ENCODE results near the gene PTP4A2.

The PTP4A2 gene

DNA sequence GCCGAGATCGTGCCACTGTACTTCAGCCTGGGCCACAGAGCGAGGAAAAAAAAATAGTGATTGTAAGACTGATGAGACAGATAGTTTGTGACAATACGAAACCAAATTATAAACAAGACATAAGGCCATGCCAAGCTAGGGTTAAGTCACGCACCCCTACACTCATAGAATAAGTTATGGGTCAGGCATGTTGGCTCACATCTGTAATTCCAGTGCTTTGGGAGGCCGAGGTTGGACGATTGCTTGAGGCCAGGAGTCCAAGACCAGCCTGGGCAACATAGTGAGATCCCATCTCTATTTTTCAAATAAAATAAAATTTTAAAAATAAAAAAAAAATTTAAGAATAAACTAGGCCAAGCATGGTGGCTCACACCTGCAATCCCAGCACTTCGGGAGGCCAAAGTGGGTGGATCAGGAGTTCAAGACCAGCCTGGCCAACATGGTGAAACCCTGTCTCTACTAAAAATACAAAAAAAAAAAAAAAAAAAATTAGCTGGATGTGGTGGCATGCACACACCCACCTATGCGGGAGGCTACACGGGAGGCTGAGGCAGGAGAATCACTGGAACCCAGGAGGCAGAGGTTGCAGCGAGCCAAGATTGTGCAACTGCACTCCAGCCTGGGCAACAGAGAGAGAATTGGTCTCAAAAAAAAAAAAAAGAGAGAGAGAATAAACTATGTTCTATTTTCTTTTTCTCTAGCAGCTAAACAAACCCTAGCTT is 72.3 kb downstream of the PTP4A2 start:
- Histone ChIP-seq H3K27me3 (ENCODE audit: control insufficient read depth, insufficient read depth, low read length) (peaks cover 16% of the 10 kb centered on the region), H3K9ac (ENCODE audit: low read depth, low read length) (no peak overlapping the region), H3K4me3 (ENCODE audit: low read length) (no peak overlapping the region), H3K4me2 (ENCODE audit: low read length) (no peak overlapping the region), H3K4me1 (ENCODE audit: control insufficient read depth, insufficient read depth, low read length) (no peaks in the 10 kb centered on the region), H3K36me3 (ENCODE audit: insufficient read depth, low read length) (no peaks in the 10 kb centered on the region), H3K9me3 (replicated peaks; ENCODE audit: low read length) (no peaks in the 10 kb centered on the region)

DNA sequence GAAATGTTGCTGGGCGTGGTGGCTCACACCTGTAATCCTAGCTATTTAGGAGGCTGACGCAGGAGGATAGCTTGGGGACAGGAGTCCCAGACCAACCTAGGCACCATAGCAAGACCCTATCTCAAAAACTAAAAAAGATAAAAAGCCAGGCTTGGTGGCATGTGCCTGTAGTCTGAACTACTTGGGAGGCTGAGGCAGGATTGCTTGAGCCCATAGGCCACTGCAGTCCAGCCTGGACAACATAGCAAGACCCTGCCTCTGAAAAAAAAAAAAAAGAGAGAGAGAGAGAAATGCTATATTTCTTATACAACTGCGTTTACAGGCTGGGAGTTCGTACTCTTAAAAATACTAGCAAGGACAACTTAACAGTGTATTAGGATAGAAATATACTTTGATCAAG is 76.1 kb downstream of the PTP4A2 start:
- H3K27me3 ChIP-seq (ENCODE audit: control insufficient read depth, insufficient read depth, low read length), result peaks cover 2% of the 10 kb centered on the region
- no peak overlapping the region for H3K4me3 ChIP-seq (ENCODE audit: low read length)
- no peaks in the 10 kb centered on the region for H3K36me3 ChIP-seq (ENCODE audit: insufficient read depth, low read length)
- no peak overlapping the region for H3K9ac ChIP-seq (ENCODE audit: low read depth, low read length)
- H3K4me2 ChIP-seq (ENCODE audit: low read length), result no peak overlapping the region
- H3K4me1 ChIP-seq (ENCODE audit: control insufficient read depth, insufficient read depth, low read length), result no peaks in the 10 kb centered on the region
- H3K9me3 ChIP-seq (replicated peaks; ENCODE audit: low read length), result no peaks in the 10 kb centered on the region

DNA sequence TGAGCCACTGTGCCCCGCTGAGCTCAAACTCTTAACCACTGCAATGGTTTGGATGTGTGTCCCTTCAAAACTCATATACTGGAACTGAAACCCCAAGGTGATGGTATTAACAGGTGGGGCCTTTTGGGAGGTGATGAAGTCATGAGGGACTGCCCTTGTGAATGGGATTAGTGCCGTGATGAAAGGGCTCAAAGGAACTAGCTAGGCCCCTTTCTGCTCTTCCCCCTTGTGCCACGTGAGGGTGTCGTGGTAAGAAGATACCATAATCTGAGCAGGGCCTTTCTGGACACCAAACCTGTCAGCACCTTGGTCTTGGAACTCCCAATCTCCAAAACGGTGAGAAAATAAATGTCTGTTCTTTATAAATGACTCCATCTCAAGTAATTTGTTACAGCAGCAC is 76.8 kb downstream of the PTP4A2 start:
- H3K4me2 ChIP-seq (ENCODE audit: low read length), result no peak overlapping the region
- no peak overlapping the region for H3K4me3 ChIP-seq (ENCODE audit: low read length)
- no peaks in the 10 kb centered on the region for H3K27me3 ChIP-seq (ENCODE audit: control insufficient read depth, insufficient read depth, low read length)
- no peak overlapping the region for H3K9ac ChIP-seq (ENCODE audit: low read depth, low read length)
- H3K4me1 ChIP-seq (ENCODE audit: control insufficient read depth, insufficient read depth, low read length), result no peaks in the 10 kb centered on the region
- no peaks in the 10 kb centered on the region for H3K9me3 ChIP-seq (replicated peaks; ENCODE audit: low read length)
- H3K36me3 ChIP-seq (ENCODE audit: insufficient read depth, low read length), result no peaks in the 10 kb centered on the region

DNA sequence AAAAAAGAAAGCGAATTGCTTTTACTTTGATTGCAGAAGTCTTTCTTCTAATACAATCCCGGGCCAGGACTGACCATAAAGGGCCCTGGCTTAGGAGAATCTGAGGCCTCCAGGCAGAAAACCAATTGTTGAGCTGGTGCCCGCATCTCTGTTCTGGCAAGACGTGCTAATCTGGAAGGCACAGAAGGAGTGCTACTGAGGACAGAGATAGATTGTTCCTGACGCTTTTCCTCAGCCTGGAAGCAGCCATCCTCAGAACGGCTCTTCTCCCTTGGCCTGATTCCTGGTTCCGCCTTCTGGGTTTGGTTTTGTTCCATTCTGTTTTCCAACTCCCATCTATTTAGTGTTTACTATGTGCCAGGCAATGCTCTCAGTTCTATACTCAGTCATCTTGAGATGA is 77.6 kb downstream of the PTP4A2 start:
- Histone ChIP-seq H3K36me3 (ENCODE audit: insufficient read depth, low read length) (no peaks in the 10 kb centered on the region), H3K9ac (ENCODE audit: low read depth, low read length) (no peak overlapping the region), H3K4me1 (ENCODE audit: control insufficient read depth, insufficient read depth, low read length) (peaks cover 3% of the 10 kb centered on the region), H3K9me3 (replicated peaks; ENCODE audit: low read length) (no peaks in the 10 kb centered on the region), H3K4me3 (ENCODE audit: low read length) (no peak overlapping the region), H3K27me3 (ENCODE audit: control insufficient read depth, insufficient read depth, low read length) (no peaks in the 10 kb centered on the region), H3K4me2 (ENCODE audit: low read length) (no peak overlapping the region)

DNA sequence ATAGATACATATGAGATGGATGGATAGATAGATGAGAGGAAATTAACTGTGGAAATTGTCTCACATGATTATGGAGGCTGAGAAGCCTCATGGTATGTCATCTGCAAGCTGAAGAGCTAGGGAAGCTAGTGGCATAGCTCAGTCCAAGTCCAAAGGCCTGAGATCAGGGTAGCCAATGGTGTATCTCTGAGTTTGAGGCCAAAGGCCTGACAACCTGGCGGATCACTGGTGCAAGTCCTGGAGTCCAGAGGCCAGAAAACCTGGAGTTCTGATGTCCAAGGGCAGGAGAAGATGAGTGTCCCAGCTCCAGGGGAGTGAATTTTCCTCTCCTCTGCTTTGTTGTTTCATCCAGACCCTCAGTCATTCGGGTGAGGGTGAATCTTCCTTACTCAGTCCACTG is 78.4 kb downstream of the PTP4A2 start:
- no peaks in the 10 kb centered on the region for H3K27me3 ChIP-seq (ENCODE audit: control insufficient read depth, insufficient read depth, low read length)
- no peaks in the 10 kb centered on the region for H3K36me3 ChIP-seq (ENCODE audit: insufficient read depth, low read length)
- no peak overlapping the region for H3K4me3 ChIP-seq (ENCODE audit: low read length)
- H3K4me2 ChIP-seq (ENCODE audit: low read length), result no peak overlapping the region
- no peaks in the 10 kb centered on the region for H3K9me3 ChIP-seq (replicated peaks; ENCODE audit: low read length)
- H3K4me1 ChIP-seq (ENCODE audit: control insufficient read depth, insufficient read depth, low read length), result peaks cover 4% of the 10 kb centered on the region
- H3K9ac ChIP-seq (ENCODE audit: low read depth, low read length), result no peak overlapping the region

DNA sequence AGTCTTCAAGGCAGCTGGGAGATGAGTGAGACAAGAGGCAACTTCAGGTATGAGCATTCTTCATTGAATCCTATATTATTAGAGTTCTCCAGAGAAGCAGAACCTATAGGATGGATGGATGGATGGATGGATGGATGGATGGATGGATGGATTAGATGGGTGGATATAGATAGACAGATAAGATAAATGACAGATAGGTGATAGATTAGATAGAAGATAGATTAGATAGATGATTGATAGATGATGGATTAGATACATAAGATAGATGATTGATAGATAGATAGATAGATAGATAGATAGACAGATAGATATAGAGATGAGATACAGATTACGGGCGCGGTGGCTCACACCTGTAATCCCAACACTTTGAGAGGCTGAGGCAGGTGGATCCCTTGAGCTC is 79.1 kb downstream of the PTP4A2 start:
- no peaks in the 10 kb centered on the region for H3K36me3 ChIP-seq (ENCODE audit: insufficient read depth, low read length)
- no peak overlapping the region for H3K4me2 ChIP-seq (ENCODE audit: low read length)
- no peaks in the 10 kb centered on the region for H3K27me3 ChIP-seq (ENCODE audit: control insufficient read depth, insufficient read depth, low read length)
- no peak overlapping the region for H3K4me3 ChIP-seq (ENCODE audit: low read length)
- H3K9me3 ChIP-seq (replicated peaks; ENCODE audit: low read length), result no peaks in the 10 kb centered on the region
- H3K4me1 ChIP-seq (ENCODE audit: control insufficient read depth, insufficient read depth, low read length), result peaks cover 4% of the 10 kb centered on the region
- H3K9ac ChIP-seq (ENCODE audit: low read depth, low read length), result no peak overlapping the region

DNA sequence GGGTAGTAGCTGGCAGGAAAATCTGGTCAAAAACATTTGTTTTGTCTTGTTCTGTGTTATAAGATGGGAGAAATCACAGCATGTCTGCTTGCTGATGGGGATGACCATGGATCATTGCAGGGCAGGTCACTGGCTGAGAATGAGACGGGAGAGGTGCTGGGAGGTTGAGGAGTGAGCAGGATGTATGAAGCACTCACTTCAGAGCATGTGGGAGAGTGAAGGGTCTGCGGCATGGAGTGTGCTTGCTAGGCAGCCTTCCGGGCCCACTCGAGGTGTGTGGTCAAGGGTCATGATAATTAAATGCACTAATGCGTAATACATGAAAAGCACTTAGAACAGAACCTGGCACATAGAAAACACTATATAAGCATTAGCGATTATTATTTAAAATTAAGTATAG is 80.3 kb downstream of the PTP4A2 start:
- H3K36me3 ChIP-seq (ENCODE audit: insufficient read depth, low read length), result no peaks in the 10 kb centered on the region
- H3K9me3 ChIP-seq (replicated peaks; ENCODE audit: low read length), result no peaks in the 10 kb centered on the region
- peaks cover 4% of the 10 kb centered on the region for H3K4me1 ChIP-seq (ENCODE audit: control insufficient read depth, insufficient read depth, low read length)
- no peak overlapping the region for H3K9ac ChIP-seq (ENCODE audit: low read depth, low read length)
- no peak overlapping the region for H3K4me3 ChIP-seq (ENCODE audit: low read length)
- no peaks in the 10 kb centered on the region for H3K27me3 ChIP-seq (ENCODE audit: control insufficient read depth, insufficient read depth, low read length)
- no peak overlapping the region for H3K4me2 ChIP-seq (ENCODE audit: low read length)

All from skeletal muscle satellite cell (primary cell).